ENCODE measurements around the gene TSKS. TPM values are rescaled to one million over a fixed set of nuclear protein-coding genes. Genes with fewer than 3 reads are reported as not detected.
A peak's percentile ranks its signal among the peaks of the same experiment; 100 is the strongest.

The TSKS gene
- total RNA-seq, 1 donor from 2014 or later = 0.30 TPM

DNA sequence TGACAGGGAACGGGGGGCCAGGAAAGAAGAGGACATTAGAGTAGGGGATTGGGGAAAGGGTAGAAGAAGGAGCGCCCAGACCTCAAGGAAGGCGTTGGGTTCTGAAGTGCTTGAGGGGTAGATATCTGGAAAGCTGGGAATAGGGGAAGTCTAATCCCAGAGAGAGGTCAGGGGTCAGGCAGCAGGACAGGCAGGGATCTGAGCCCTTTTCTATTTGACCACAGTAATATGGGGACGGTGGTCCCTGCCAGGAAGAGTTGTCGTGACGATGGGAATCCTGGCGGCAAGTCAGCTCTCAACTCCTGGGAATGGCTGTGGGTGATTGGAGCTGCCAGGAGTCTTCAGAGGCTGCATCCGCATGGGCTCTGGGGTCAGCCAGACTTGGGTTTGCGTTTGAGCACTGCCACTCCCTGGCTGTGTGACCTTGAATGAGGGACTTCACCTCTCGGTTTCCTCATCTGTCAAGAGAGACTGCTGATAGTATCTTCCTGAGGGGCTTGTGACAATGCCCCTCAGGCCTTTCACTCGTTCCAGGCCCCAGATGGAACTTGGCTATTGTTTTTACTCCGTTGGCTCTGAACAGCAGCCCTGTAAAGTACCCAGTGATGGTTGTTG, 5.0 kb upstream of the TSKS start:
- DNase-seq (ENCODE audit: low spot score) (no peak), ATAC-seq (no peak)

- no peak for ATAC-seq
- DNase-seq (ENCODE audit: low spot score) = no peak
Measured at GRCh38 chr19:49767381-49767780, 4.3 kb upstream of the TSKS start.

DNA sequence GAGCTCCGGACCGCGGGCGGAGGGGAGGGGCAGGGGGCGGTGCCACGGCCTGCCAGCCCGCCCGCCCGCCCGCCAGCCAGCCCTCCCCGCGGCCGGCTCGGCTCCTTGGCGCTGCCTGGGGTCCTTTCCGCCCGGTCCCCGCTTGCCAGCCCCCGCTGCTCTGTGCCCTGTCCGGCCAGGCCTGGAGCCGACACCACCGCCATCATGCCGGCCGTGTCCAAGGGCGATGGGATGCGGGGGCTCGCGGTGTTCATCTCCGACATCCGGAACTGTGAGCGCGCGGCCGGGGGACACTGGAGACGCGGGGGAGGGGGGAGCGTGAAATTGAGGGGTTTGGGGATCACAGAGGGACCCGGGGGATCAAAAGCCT, 3.8 kb upstream of the TSKS start, which contains the start of gene AP2A1:
AP2A1 (plus strand) TSS at position 72 of the 370 bp plus-strand sequence; CDS start at position 205, 133 bp downstream.
- DNase-seq (ENCODE audit: low spot score) (no peak), ATAC-seq (no peak)

DNA sequence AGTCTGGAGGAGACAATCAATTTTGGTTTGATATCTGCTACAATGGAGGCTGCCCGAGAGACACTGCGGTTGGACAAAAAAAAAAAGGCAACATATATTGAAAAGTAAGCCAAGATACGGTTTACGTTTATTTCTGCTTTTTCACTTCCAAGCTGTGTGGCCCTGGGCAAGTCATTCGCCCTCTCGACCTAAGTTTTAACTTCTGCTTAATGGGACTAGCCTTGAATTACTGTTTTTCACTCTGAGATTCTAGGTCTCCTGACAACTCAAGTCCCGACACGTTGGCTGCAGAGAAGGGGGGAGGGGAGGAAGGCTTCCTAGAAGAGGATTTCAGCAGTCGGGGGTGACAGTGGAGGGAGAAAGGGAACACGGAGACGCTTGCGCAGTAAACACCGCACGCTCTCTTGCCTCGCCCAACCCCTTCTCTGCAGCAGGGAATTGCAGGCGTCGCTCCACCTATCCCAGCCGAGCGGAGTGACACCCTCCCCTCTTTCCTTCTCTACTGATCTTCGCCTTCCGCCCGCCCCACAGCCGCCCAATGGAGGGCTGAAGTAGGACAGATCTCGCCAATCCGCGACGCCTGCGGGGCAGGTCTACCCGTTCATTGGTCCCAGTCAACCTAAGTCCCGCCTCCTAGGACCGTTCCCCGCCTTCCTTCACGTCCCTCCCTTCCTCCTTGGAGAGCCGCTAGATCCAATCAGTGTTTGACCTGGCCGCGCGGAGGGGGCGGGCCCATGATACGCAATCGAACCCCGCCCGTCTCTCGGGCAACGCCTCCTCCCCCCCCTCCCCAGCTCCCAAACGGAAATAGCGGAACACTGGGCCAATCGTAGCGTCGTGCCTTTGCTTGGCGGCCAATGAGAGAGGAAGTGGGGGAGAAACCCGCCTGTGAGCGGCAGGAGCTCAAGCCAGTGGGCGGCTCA, 3.2 kb upstream of the TSKS start:
- DNase-seq (ENCODE audit: low spot score) (peak; percentile 100), ATAC-seq (peak; percentile 82)

GRCh38 chr19:49764341-49764740, 1.2 kb upstream of the TSKS start:
- ATAC-seq = no peak
- no peak for DNase-seq (ENCODE audit: low spot score)

DNA sequence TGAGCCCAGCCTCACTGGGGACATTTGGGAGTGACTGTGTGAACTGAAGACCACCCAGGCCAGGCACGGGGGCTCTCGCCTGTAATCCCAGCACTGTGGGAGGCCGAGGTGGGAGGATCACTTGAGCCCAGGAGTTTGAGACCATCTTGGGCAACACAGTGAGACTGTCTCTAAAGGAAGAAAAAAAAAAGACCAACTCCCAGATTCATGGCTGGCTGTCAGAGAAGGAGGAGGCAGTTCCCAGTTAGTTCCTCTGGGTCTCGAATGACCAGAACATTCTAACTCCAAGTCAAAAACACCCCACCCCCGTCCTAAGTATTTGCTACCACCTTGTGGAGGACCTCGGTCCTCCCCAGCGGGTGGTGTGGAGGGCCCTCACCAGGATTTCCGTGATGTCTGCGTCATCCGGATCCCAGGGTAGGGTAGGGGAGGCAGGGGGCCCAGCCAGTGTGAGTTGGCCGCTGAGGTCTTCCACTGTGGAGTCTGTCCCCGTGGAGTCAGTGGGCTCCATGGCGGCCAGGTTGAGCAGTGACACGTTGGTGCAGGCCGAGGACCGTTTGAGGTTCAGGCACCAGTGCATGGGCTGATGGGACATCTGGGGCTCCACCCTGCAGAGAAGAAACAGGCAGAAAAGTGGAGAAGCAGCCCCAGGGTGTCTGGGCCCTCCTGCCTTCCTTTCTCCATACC, 1.3 kb downstream of the TSKS start:
- no peak for DNase-seq (ENCODE audit: low spot score)
- ATAC-seq = no peak

DNA sequence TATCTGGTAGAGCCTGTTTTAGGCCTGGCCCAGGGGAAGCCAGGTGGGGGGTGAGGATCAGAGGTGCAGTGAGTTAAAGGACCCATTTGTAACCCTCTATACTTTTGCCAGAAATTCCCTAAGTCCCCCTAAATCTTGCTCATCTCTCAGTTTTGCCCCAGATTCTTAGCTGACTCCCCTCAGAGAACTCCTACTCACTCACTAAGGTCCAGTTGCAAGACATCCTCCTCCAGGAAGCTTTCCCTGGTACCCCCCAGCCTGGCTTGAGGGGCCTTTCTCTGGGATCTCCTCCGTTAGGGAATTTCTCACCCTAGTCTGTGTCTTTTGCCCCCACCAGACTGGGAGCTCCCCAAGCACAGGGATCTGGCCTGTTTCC, 1.9 kb downstream of the TSKS start:
- DNase-seq (ENCODE audit: low spot score) (no peak), ATAC-seq (no peak)

GRCh38 chr19:49758292-49758691, 4.8 kb downstream of the TSKS start:
- DNase-seq (ENCODE audit: low spot score) = no peak
- no peak for ATAC-seq

- DNase-seq (ENCODE audit: low spot score) = no peak
- ATAC-seq = no peak
Measured at GRCh38 chr19:49755956-49756355, 7.2 kb downstream of the TSKS start.

DNA sequence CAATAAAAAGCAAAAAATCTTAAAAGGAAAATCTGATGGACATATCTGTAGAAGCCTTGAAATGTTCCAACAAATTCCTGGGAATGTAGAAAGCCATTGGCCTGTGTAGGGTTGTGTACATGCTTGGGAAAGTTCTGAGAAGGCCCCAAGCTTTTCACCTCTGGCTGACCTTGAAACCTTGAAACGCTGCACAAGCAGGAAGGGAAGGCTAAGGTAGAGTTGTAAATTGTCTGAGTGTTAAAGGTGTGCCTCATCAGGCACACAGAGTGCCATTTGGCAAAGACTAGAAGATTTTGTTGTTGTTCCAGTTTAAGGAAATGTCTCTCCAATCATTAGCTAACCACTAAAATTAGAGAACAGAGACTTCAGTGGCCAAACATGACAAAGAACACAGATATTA, 10.4 kb downstream of the TSKS start:
- ATAC-seq = no peak
- no peak for DNase-seq (ENCODE audit: low spot score)

DNA sequence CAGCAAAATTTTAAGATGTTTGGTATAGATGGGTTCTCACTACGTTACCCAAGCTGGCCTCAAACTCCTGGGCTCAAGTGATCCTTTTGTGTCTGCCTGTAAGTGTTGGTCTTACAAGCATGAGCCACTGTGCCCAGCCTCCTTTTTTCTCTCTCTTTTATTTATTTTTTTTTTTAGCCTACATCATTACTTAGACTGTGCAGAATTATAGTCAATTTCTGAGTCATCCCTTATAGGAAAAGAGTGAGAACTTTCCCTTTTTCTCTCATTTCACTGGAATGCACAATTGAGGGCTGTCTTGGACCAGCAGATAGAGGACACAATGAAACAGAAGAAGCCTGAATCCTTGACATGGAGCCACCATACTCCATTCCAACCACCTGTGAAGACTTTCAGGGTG, 13.3 kb downstream of the TSKS start:
- DNase-seq (ENCODE audit: low spot score) (no peak), ATAC-seq (no peak)

- DNase-seq (ENCODE audit: low spot score) (no peak), ATAC-seq (peak; percentile 67)
Measured at GRCh38 chr19:49749055-49749716, 13.9 kb downstream of the TSKS start.

DNA sequence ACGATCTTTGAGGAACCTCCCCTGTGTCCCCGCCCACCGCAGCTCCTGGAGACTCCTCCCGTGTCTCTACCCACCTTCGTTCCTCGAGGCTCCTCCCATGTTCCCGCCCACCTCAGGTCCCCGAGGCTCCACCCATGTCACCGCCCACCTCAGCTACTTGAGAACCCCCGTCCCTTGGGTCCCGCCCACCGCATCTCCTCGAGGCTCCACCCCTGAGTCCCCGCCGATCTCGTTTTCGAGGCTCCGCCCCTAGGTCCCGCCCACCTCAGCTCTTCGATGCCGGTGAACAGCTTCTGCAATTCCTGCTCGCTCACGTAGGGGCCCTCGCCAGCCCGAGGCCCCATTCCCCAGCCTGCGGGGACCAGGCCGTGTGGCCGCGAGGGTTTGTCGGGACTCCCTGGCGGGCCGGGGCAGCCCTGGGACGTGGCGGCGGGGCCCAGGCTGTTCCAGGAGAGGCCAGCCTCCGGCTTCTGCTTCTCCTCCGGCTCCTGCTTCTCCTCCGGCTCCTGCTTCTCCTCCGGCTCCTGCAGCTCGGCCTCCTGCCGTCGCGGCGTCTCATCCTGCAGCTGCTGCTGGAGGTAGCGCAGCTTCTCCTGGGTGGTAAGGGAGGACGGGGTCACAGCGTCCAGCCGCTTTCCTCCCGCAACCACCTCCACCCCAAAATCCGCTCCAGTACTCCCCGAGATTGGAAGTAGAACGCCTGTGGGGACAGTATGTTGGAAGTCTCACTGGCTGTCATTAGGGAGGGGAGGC, 16.7 kb downstream of the TSKS start:
- ATAC-seq = peak; percentile 52

DNA sequence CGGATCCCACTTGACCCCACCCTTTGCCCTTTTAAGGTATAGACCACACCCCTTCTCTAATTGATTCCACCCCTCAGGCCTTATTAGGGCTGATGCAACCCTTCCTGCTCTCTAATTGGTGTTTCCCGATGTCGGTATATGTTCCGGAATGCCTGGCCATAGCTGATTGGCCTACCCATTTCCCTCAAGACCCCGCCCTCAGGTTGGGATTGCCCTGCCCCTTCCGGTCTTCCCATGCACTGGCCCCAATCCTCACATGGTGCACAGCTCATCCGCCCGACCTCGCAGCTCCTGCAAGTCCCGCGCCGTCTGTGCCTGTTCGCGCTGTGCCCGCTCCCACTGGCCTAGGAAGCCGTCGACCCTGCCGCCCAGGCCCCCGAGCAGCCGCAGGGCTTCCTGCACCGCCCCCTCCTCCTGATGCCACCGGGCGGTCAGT, 18.1 kb downstream of the TSKS start:
- ATAC-seq (no peak), DNase-seq (ENCODE audit: low spot score) (no peak)

More for the DNA sequence above, 16.7 kb downstream of the TSKS start:
- DNase-seq (ENCODE audit: low spot score) = no peak

DNA sequence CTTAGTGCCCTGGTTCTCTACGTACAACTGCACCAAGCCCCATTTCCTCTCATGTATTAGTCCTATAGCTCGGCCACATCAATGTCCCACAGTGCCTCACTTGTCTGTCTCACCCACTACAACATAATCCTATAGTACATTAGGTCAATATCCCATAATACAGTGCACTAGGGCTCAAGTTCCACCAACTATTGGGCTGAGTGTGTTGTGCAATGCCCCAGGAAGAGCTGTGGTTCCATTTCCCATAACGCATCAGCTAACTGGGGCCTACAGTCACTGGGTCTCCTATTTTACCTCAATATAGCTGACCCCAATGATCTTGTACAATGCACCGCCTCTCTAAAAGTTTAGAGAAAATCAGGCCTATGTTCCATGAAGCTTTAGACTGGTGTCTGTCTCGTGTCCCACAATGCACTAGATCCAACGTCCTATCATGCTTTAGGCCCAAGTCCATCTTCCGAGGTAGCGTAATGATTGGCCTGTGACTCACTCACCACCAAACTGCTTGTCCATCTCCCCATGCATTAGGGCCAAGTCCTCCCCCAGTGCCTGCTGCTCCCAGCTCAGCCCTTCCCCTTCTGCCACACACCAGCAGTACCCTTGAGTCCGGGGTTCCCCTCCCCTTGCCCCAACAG, 21.8 kb downstream of the TSKS start:
- ATAC-seq (no peak), DNase-seq (ENCODE audit: low spot score) (no peak)

DNA sequence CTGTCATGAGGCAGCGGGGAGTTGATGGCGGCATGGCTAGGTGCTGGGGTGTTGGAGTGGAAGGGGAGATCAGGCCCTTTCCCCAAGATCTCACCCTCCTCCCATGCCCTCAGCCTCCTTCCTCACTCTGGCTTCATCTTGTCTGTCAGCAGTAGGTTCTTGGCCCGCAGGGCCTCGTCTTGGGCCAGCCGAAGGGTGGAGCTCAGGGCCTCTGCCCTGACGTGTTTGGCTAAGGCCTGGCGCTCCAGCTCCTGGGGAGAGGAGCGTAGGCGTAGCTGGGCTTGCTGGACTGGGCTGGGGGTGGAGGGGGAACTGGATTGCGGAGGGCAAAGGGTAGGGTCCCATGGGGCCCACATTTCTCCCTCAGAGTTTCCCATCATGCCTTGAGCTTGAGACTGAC, 23.2 kb downstream of the TSKS start:
- DNase-seq (ENCODE audit: low spot score) (no peak), ATAC-seq (no peak)

DNA sequence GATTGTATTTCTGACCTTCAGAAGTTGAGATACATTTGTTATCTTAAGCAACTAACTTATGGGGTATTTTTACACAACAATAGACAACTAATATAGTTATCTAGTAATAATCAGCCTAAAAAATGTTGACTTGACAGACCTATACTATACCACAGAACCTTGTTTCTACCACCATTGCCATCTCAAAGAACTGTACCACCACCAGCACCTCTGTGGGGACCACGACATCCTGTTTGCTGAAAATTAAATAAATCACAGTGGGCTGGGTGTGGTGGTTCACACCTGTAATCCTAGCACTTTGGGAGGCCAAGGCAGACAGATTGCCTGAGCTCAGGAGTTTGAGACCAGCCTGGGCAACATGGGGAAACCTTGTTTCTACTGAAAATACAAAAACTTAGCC, 24.0 kb downstream of the TSKS start:
- DNase-seq (ENCODE audit: low spot score) (no peak), ATAC-seq (no peak)

GRCh38 chr19:49738268-49738667, 24.8 kb downstream of the TSKS start:
- DNase-seq (ENCODE audit: low spot score) = no peak
- ATAC-seq = no peak

- DNase-seq (ENCODE audit: low spot score) (no peak), ATAC-seq (no peak)
Measured at GRCh38 chr19:49730166-49730565, 32.9 kb downstream of the TSKS start.

Measured in left lobe of liver (tissue), 2 donors.